ENCODE data around the gene SLIT1.

The SLIT1 gene

GRCh38 chr10:97140049-97140846 is 45.5 kb downstream of the SLIT1 start:
- DNase-seq (ENCODE audit: low read depth in 1 of 2, low spot score in 1 of 2), result no peak

- no peak for DNase-seq (ENCODE audit: low read depth in 1 of 2, low spot score in 1 of 2)
Observed at GRCh38 chr10:97139651-97140048, 46.1 kb downstream of the SLIT1 start.

- no peak for DNase-seq (ENCODE audit: low read depth in 1 of 2, low spot score in 1 of 2)
Observed at GRCh38 chr10:97138846-97139245, 46.9 kb downstream of the SLIT1 start.

DNA sequence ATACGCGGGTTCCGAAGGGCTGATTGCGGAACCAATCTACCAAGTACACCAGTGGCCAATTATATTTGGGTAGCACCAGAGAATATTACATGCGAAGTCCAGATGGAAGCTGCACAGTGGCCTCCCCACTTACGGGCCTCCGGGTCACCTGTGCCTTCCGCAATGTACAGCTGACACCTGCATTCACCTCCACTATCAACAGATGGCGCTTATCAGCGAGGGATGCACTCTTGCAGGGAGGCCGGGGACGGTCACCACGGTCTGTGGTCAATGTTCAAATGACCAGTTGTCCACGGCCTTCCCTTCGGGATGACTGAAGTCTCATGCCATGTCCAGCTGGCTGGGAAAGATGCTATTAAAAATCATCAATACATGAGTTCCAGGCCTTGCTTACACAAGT is 47.6 kb downstream of the SLIT1 start:
- no peak for DNase-seq (ENCODE audit: low read depth in 1 of 2, low spot score in 1 of 2)

DNA sequence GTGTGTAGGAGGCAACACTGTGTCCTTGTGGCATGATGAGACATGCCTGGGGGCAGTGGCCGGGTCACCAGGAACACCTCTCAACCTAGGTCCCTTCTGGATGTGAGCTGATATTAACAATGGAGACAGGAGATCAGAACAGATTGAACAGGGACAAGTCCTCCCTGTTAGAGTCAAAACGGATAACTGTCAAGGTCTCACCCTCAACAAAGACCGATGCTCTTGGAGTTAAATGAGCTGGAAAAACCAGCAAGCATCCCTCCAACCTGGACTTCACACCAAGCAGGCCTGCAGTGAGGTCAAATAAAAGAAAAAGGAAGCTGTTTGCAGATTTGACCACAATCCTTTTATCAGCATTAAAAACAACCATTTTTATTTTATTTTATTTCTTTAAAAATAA is 49.0 kb downstream of the SLIT1 start:
- DNase-seq (ENCODE audit: low read depth in 1 of 2, low spot score in 1 of 2), result no peak

DNA sequence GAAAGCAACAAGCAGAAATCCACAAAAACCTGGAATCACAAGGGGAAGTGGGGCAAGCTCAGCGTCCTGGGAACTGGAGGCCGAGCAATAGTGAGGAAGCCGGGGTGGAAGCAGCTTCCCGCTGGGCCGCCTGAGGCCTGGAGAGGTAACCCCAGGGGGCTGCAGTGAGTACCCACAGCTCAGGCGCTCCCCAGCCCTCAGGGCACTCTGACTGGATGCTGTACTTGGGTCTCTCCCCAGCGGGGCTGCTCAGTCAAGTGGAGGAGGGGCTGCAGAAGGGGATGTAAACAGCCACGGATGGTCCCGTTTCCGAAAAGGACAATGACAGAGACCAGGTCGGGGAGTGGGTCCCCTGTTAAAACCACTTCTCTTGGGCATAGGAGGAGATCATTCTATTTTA is 50.3 kb downstream of the SLIT1 start:
- DNase-seq (ENCODE audit: low read depth in 1 of 2, low spot score in 1 of 2), result no peak

DNA sequence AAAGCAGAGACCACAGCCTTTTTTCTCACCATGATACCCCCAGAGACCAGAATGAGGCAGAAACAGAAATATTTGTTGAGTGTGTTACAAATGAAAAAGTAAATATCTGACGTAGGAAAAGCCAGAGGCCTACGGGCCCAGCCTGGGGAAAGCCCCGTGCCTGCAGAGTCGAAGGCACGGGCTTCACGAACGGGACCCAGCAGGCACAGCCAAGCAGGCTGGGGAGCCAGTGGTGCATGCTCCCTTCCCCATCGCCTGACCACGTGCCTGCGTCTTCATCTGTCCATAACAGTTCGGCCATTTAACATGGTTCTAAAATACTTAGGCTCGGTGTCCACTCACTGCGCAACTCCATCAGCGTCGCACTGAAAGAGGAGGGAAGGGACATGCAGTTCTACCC is 50.8 kb downstream of the SLIT1 start:
- DNase-seq (ENCODE audit: low read depth in 1 of 2, low spot score in 1 of 2), result no peak

- no peak for DNase-seq (ENCODE audit: low read depth in 1 of 2, low spot score in 1 of 2)
Observed at GRCh38 chr10:97134110-97134509, 51.6 kb downstream of the SLIT1 start.

DNA sequence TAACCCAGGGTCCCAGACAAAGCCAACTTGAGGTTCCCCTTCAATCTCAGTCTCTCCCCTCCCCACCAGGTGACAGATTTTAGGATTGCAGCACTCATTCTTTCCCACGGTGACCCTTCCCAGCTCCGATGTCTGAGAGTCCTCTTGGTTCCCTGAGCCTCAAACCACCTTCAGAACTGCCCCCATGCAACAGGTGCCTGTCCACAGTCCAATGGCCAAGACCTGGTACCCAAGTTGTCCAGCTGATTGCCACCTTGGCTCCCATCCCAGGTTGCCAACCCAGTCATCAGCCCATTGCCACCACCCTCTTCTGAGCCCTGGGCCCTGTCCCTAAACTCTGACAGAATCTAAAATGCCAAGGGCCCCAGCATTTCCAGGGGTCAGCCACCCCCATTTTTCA is 53.5 kb downstream of the SLIT1 start:
- DNase-seq (ENCODE audit: low read depth in 1 of 2, low spot score in 1 of 2), result no peak

DNA sequence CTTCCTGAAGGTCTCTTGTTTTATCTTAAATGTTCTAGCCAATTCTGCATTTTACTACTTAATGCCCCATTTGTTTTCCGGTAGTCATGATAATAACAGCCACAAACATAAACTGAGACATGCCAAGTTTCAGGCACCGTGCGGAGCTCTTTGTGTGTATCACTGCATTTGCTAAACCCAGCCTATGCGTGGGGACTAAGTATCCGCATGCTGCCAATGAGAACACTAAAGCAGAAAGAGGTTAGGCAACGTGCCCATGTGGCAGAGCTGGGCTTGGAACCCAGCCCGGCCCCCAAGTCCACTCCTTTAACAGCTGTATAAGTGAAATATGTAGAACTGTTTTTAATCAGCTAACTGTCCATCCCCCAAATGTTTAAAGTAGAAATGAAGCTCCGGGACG is 54.1 kb downstream of the SLIT1 start:
- DNase-seq (ENCODE audit: low read depth in 1 of 2, low spot score in 1 of 2), result no peak

- DNase-seq (ENCODE audit: low read depth in 1 of 2, low spot score in 1 of 2), result no peak
Observed at GRCh38 chr10:97131181-97131628, 54.6 kb downstream of the SLIT1 start.

- DNase-seq (ENCODE audit: low read depth in 1 of 2, low spot score in 1 of 2), result no peak
Observed at GRCh38 chr10:97129666-97130065, 56.1 kb downstream of the SLIT1 start.

- DNase-seq (ENCODE audit: low read depth in 1 of 2, low spot score in 1 of 2), result no peak
Observed at GRCh38 chr10:97128516-97129154, 57.1 kb downstream of the SLIT1 start.

- no peak for DNase-seq (ENCODE audit: low read depth in 1 of 2, low spot score in 1 of 2)
Observed at GRCh38 chr10:97128039-97128492, 57.7 kb downstream of the SLIT1 start.

GRCh38 chr10:97127509-97127908 is 58.2 kb downstream of the SLIT1 start:
- no peak for DNase-seq (ENCODE audit: low read depth in 1 of 2, low spot score in 1 of 2)

DNA sequence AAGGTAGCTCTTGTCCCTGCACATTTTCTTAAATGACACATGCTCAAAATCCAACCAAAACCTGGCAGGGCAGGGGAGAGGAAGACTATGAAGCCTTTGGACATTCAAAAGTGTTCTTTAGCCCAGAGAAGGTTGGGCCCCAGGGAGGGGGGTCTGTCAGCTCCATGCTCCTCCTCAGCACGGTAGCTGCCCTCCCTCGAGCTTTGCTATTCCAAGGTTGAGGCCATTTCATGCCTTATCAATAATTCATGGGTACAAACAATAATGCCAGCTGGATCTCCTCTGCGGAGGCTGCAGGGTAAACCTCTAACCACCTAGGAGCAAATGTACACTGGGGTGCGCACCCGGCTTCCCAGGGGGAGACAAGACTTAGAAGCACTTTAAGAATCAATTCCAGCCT is 61.5 kb downstream of the SLIT1 start:
- no peak for DNase-seq (ENCODE audit: low read depth in 1 of 2, low spot score in 1 of 2)

DNA sequence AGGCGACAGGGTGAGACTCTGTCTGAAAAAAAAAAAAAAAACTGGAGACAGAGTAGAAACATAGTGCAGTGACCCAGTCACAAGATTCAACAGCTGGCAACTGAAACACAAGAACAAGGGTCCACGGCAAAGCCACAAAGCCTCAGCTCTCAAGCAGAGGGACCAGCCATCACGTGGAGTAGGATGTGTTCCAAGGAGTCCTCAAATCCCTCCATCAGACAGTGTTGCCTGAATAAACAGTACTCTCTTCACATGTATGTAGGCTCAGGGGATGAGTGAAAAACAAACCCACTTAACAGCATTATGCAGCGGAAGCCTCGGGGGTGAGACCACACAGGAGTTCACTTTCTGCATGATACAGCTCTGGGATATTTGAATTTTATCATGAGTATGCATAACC is 62.0 kb downstream of the SLIT1 start:
- no peak for DNase-seq (ENCODE audit: low read depth in 1 of 2, low spot score in 1 of 2)

- DNase-seq (ENCODE audit: low read depth in 1 of 2, low spot score in 1 of 2), result no peak
Observed at GRCh38 chr10:97121041-97121440, 64.7 kb downstream of the SLIT1 start.

DNA sequence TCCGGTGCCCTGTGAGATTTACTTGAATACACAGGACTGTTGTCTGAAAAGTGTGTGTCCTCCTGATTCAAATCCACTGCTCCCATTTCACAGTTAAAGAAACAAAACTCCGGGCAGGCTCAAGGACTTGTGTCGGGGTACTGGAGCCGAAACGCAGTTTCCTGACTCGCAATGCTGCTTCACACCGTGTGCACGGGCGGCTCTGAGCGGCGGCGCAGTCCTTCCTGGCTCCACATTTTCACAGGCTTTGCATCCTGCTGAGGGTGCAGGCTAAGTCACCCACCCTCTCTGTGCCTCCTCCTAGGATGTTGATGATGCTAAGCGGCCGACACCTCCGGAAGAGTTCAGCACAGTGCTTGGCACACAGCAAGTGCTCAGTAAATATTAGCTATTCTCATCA is 65.4 kb downstream of the SLIT1 start:
- DNase-seq (ENCODE audit: low read depth in 1 of 2, low spot score in 1 of 2), result no peak

DNA sequence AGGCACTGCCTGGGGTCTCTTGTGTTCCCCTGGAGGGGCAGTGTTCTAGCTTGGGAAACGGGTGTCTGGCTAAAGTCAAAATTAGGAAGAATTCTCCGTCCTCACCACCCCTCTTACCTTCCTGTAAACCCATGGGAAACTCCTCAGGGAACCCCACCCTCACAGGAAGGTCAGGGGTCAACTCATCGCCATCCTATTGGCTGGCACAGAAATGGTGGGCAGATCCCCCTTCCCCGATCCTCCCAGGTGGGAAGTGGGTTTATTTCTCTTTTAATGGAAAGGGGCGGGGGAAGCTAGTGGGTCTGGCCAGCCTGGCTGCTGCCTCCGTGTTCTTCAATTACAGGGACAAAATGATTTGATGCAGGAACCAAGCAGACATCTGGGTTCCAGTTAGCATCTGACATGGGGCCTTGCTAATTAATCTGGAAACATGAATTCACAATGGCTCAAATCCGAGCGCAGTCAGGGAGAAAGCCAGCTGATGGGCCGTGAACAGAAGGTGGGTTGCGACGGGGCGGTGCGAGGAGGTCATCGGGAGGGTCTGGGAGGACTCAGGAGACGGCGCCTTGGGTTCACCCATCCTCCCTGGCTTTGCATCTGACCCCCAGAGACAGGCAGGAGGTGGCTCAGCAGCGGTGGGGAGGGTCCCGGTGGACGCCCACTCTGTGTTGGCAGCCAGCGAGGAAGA is 66.6 kb downstream of the SLIT1 start:
- DNase-seq (ENCODE audit: low read depth in 1 of 2, low spot score in 1 of 2), result no peak

- DNase-seq (ENCODE audit: low read depth in 1 of 2, low spot score in 1 of 2), result no peak
Observed at GRCh38 chr10:97117372-97117771, 68.4 kb downstream of the SLIT1 start.

All from stimulated activated CD4-positive, alpha-beta T cell treated with anti-CD3 and anti-CD28 coated beads, Interleukin-15, amount 100 ng/mL, for 1 hour (primary cell).